GM12865 (cell line): Measurements from ENCODE around the gene BAHCC1.

Source experiments
- DNase-seq: peaks from one replicate; pipeline ENCODE4 v3.0.0; 2010; ENCODE audit warnings: low read depth
- H3K4me3 ChIP-seq: 2 replicates; pipeline ENCODE4 v1.5.1; 2011; ENCODE audit warnings: mild to moderate bottlenecking, low read depth, low read length, control low read depth
- CTCF ChIP-seq: IDR thresholded peaks from 2 replicates; pipeline ENCODE4 v1.5.1; 2011; ENCODE audit warnings: low read length, control low read depth, low read depth, inconsistent platforms; ENCODE audit not compliant: insufficient read depth; ENCODE audit errors: missing control alignments

BAHCC1 gene

GRCh38 chr17:81513372-81513752 is 118.1 kb downstream of the BAHCC1 start:
- no peak for TF ChIP-seq CTCF
- peak overlapping the region; percentile 89 for H3K4me3 ChIP-seq
- DNase-seq, result peak; percentile 85

- peak overlapping the region; percentile 89 for H3K4me3 ChIP-seq
- no peak for TF ChIP-seq CTCF
- peak; percentile 65 for DNase-seq
Observed at GRCh38 chr17:81513753-81514488, 118.7 kb downstream of the BAHCC1 start.

GRCh38 chr17:81514489-81514738 is 119.2 kb downstream of the BAHCC1 start:
- no peak for DNase-seq
- H3K4me3 ChIP-seq, result peak overlapping the region; percentile 89
- TF ChIP-seq CTCF, result no peak

- H3K4me3 ChIP-seq, result peak overlapping the region; percentile 90
- TF ChIP-seq CTCF, result no peak
- DNase-seq, result peak; percentile 91
Observed at GRCh38 chr17:81514739-81515529, 119.7 kb downstream of the BAHCC1 start.

- TF ChIP-seq CTCF, result no peak
- H3K4me3 ChIP-seq, result peak overlapping the region; percentile 90
- no peak for DNase-seq
Observed at GRCh38 chr17:81515530-81516041, 120.3 kb downstream of the BAHCC1 start.
